ENCODE measurements around the gene ITGB2. TPM values are rescaled to one million over a fixed set of nuclear protein-coding genes. Genes with fewer than 3 reads are reported as not detected.

ITGB2 gene
- total and polyA plus RNA-seq, 7 donors, result 2.5 to 11.7 (median 8.3) TPM

GRCh38 chr21:44927587-44928461 lies 7.1 kb upstream of the ITGB2 start:
- Histone ChIP-seq H3K4me3 (peak overlapping the region; percentile 1), H3K27me3 (ENCODE audit: insufficient read depth in 3 of 3, low read length in 2 of 3) (peaks cover 0 to 64% (median 20%) of the 10 kb centered on the region in 3 donors), H3K4me1 (peaks cover 13% of the 10 kb centered on the region), H3K36me3 (ENCODE audit: insufficient read depth in 1 of 2, low read depth in 1 of 2) (no peaks in the 10 kb centered on the region), H3K27ac (no peak overlapping the region), H3K9me3 (no peaks in the 10 kb centered on the region)
- 24 to 30% (median 26%) methylated on average over 16 to 19 of the region's 19 CpGs for WGBS, 3 donors
- DNase-seq, result peak; percentile 44 to 61
- ATAC-seq, result peak in 3 of 4 donors; percentile 7 to 35 (median 24)
- TF ChIP-seq CTCF (IDR thresholded peaks at IDR 0.05), result no peak
- intact Hi-C loops (cut with DNase I), result no loop called here

GRCh38 chr21:44927259-44927586 lies 6.5 kb upstream of the ITGB2 start:
- H3K4me1 ChIP-seq, result peaks cover 9% of the 10 kb centered on the region
- no peak for TF ChIP-seq CTCF (IDR thresholded peaks at IDR 0.05)
- ATAC-seq (no peak), DNase-seq (peak in 1 of 2 donors; percentile 44)
- H3K27ac ChIP-seq, result no peak overlapping the region
- H3K36me3 ChIP-seq (ENCODE audit: insufficient read depth in 1 of 2, low read depth in 1 of 2), result no peaks in the 10 kb centered on the region
- H3K27me3 ChIP-seq (ENCODE audit: insufficient read depth in 3 of 3, low read length in 2 of 3), result peaks cover 0 to 59% (median 18%) of the 10 kb centered on the region in 3 donors
- WGBS, 3 donors, result 33 to 50% (median 37%) methylated on average over 3 to 4 of the region's 4 CpGs
- H3K9me3 ChIP-seq, result no peaks in the 10 kb centered on the region
- intact Hi-C loops (cut with DNase I), result no loop called here
- no peak overlapping the region for H3K4me3 ChIP-seq

- H3K4me1 ChIP-seq, result peaks cover 2% of the 10 kb centered on the region
- no peaks in the 10 kb centered on the region for H3K9me3 ChIP-seq
- no peak overlapping the region for H3K4me3 ChIP-seq
- DNase-seq (peak in 1 of 2 donors; percentile 50), ATAC-seq (no peak)
- H3K27ac ChIP-seq, result no peak overlapping the region
- intact Hi-C loops (cut with DNase I), result no loop called here
- H3K27me3 ChIP-seq (ENCODE audit: insufficient read depth in 3 of 3, low read length in 2 of 3), result peaks cover 0 to 59% (median 16%) of the 10 kb centered on the region in 3 donors
- WGBS, 3 donors, result 66 to 71% (median 68%) methylated on average over 24 of the region's 24 CpGs
- no peak for TF ChIP-seq CTCF (IDR thresholded peaks at IDR 0.05)
- H3K36me3 ChIP-seq (ENCODE audit: insufficient read depth in 1 of 2, low read depth in 1 of 2), result no peaks in the 10 kb centered on the region
These were observed 5.8 kb upstream of the ITGB2 start for GRCh38 chr21:44926331-44927101.

GRCh38 chr21:44925378-44925755 lies 4.7 kb upstream of the ITGB2 start:
- ATAC-seq (no peak), DNase-seq (no peak)
- Histone ChIP-seq H3K27me3 (ENCODE audit: insufficient read depth in 3 of 3, low read length in 2 of 3) (peaks cover 0 to 55% (median 13%) of the 10 kb centered on the region in 3 donors), H3K4me3 (no peak overlapping the region), H3K36me3 (ENCODE audit: insufficient read depth in 1 of 2, low read depth in 1 of 2) (no peaks in the 10 kb centered on the region), H3K27ac (no peak overlapping the region), H3K4me1 (no peaks in the 10 kb centered on the region), H3K9me3 (no peaks in the 10 kb centered on the region)
- TF ChIP-seq CTCF (IDR thresholded peaks at IDR 0.05), result no peak
- WGBS, 3 donors, result 36 to 63% (median 46%) methylated on average over 1 of the region's 1 CpG
- intact Hi-C loops (cut with DNase I), result no loop called here
